ENCODE measurements around the gene GLTP.
A peak's percentile ranks its signal among the peaks of the same experiment; 100 is the strongest.

GLTP gene

GRCh38 chr12:109833307-109834189 lies 46.8 kb downstream of the GLTP start, which contains the start of gene TRPV4:
Gene TRPV4, minus strand, starts transcription at chr12:109833398. Its CDS starts 18,602 bp downstream, at chr12:109814796.
- TF ChIP-seq, protein P1, sequence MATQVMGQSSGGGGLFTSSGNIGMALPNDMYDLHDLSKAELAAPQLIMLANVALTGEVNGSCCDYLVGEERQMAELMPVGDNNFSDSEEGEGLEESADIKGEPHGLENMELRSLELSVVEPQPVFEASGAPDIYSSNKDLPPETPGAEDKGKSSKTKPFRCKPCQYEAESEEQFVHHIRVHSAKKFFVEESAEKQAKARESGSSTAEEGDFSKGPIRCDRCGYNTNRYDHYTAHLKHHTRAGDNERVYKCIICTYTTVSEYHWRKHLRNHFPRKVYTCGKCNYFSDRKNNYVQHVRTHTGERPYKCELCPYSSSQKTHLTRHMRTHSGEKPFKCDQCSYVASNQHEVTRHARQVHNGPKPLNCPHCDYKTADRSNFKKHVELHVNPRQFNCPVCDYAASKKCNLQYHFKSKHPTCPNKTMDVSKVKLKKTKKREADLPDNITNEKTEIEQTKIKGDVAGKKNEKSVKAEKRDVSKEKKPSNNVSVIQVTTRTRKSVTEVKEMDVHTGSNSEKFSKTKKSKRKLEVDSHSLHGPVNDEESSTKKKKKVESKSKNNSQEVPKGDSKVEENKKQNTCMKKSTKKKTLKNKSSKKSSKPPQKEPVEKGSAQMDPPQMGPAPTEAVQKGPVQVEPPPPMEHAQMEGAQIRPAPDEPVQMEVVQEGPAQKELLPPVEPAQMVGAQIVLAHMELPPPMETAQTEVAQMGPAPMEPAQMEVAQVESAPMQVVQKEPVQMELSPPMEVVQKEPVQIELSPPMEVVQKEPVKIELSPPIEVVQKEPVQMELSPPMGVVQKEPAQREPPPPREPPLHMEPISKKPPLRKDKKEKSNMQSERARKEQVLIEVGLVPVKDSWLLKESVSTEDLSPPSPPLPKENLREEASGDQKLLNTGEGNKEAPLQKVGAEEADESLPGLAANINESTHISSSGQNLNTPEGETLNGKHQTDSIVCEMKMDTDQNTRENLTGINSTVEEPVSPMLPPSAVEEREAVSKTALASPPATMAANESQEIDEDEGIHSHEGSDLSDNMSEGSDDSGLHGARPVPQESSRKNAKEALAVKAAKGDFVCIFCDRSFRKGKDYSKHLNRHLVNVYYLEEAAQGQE (IDR thresholded peaks at IDR 0.05; ENCODE audit: low read depth), result no peak
- peak; percentile 68 for TF ChIP-seq EGR1 (IDR thresholded peaks at IDR 0.05)

GRCh38 chr12:109832541-109833306 lies 47.6 kb downstream of the GLTP start:
- TF ChIP-seq CEBPB (IDR thresholded peaks at IDR 0.05), result no peak
- TF ChIP-seq, protein P1 (IDR thresholded peaks at IDR 0.05; ENCODE audit: low read depth), result no peak

DNA sequence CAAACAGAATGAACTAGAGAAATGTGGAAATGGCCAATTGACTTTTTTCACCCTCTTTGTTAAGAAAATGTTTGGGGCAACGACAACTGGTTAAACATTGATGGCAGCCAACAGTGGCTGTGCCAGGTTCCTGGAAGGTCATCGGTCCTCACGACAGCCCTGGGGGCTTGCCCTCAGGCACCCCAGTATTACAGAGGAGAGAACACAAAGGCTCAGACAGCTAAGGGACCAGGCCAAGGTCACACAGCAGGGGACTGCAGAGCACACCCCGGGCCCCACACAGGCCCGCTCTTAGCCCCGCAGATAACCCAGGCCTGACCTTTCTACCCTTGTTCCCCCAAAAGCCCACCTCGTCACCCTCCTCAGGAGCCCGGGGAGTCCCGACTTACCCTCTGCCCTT lies 48.4 kb downstream of the GLTP start:
- TF ChIP-seq NFIC (IDR thresholded peaks at IDR 0.05), result no peak

GRCh38 chr12:109831365-109831764 lies 49.0 kb downstream of the GLTP start:
- no peak for TF ChIP-seq TCF12 (IDR thresholded peaks at IDR 0.05; ENCODE audit: low read depth)
- TF ChIP-seq CEBPB (IDR thresholded peaks at IDR 0.05), result no peak
- no peak for TF ChIP-seq CREB1 (IDR thresholded peaks at IDR 0.05; ENCODE audit: low read depth)
- no peak for TF ChIP-seq NFIC (IDR thresholded peaks at IDR 0.05)
- TF ChIP-seq RAD21 (IDR thresholded peaks at IDR 0.05; ENCODE audit: low read depth), result no peak
- TF ChIP-seq EGR1 (IDR thresholded peaks at IDR 0.05), result no peak
- TF ChIP-seq, protein P2, sequence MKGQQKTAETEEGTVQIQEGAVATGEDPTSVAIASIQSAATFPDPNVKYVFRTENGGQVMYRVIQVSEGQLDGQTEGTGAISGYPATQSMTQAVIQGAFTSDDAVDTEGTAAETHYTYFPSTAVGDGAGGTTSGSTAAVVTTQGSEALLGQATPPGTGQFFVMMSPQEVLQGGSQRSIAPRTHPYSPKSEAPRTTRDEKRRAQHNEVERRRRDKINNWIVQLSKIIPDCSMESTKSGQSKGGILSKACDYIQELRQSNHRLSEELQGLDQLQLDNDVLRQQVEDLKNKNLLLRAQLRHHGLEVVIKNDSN (IDR thresholded peaks at IDR 0.05), result no peak
- no peak for TF ChIP-seq ZBTB7A (IDR thresholded peaks at IDR 0.05; ENCODE audit: low read depth)
- TF ChIP-seq EP300 (IDR thresholded peaks at IDR 0.05; ENCODE audit: borderline replicate concordance), result no peak
- TF ChIP-seq TEAD4 (IDR thresholded peaks at IDR 0.05), result no peak
- TF ChIP-seq YY1 (IDR thresholded peaks at IDR 0.05; ENCODE audit: low read depth), result no peak
- TF ChIP-seq TAF1 (IDR thresholded peaks at IDR 0.05; ENCODE audit: low read depth), result no peak
- TF ChIP-seq, protein P1 (IDR thresholded peaks at IDR 0.05; ENCODE audit: low read depth), result no peak
- no peak for TF ChIP-seq FOXM1 (IDR thresholded peaks at IDR 0.05; ENCODE audit: borderline replicate concordance, low read depth)
- no peak for TF ChIP-seq MAX (IDR thresholded peaks at IDR 0.05)

GRCh38 chr12:109830718-109831117 lies 49.6 kb downstream of the GLTP start:
- TF ChIP-seq NFIC (IDR thresholded peaks at IDR 0.05) (no peak), ZBTB7A (IDR thresholded peaks at IDR 0.05; ENCODE audit: low read depth) (no peak), YY1 (IDR thresholded peaks at IDR 0.05; ENCODE audit: low read depth) (no peak), TCF12 (IDR thresholded peaks at IDR 0.05; ENCODE audit: low read depth) (no peak), CREB1 (IDR thresholded peaks at IDR 0.05; ENCODE audit: low read depth) (no peak), FOXM1 (IDR thresholded peaks at IDR 0.05; ENCODE audit: borderline replicate concordance, low read depth) (no peak), EGR1 (IDR thresholded peaks at IDR 0.05) (no peak), RAD21 (IDR thresholded peaks at IDR 0.05; ENCODE audit: low read depth) (no peak), MAX (IDR thresholded peaks at IDR 0.05) (no peak), TAF1 (IDR thresholded peaks at IDR 0.05; ENCODE audit: low read depth) (no peak), EP300 (IDR thresholded peaks at IDR 0.05; ENCODE audit: borderline replicate concordance) (no peak), TEAD4 (IDR thresholded peaks at IDR 0.05) (no peak), CEBPB (IDR thresholded peaks at IDR 0.05) (no peak)
- TF ChIP-seq, protein P1 (IDR thresholded peaks at IDR 0.05; ENCODE audit: low read depth), result no peak
- TF ChIP-seq, protein P2 (IDR thresholded peaks at IDR 0.05), result no peak

Measured in Ishikawa (cell line).